ENCODE data around the gene AKR1B15.
"Not testable (repeated sequence)": the region's sequence is repeated elsewhere in the genome, so short reads cannot be mapped to it uniquely, and the experiment has no call there.

Gene AKR1B15

GRCh38 chr7:134567368-134567767, 18.5 kb downstream of the AKR1B15 start:
- no peak for DNase-seq

GRCh38 chr7:134569962-134570361, 21.1 kb downstream of the AKR1B15 start:
- DNase-seq = not testable (repeated sequence)

- no peak for DNase-seq
These were observed 22.2 kb downstream of the AKR1B15 start for GRCh38 chr7:134571101-134571500.

GRCh38 chr7:134571746-134572461, 23.0 kb downstream of the AKR1B15 start:
- DNase-seq = no peak

- no peak for DNase-seq
These were observed 25.4 kb downstream of the AKR1B15 start for GRCh38 chr7:134574322-134574721.

- no peak for DNase-seq
These were observed 35.4 kb downstream of the AKR1B15 start for GRCh38 chr7:134584290-134584689.

GRCh38 chr7:134585897-134586296, 37.0 kb downstream of the AKR1B15 start:
- DNase-seq = no peak

- no peak for DNase-seq
These were observed 38.8 kb downstream of the AKR1B15 start for GRCh38 chr7:134587750-134588149.

GRCh38 chr7:134589491-134589941, 40.6 kb downstream of the AKR1B15 start:
- DNase-seq = no peak

- no peak for DNase-seq
These were observed 44.9 kb downstream of the AKR1B15 start for GRCh38 chr7:134593530-134594392.

- no peak for DNase-seq
These were observed 46.0 kb downstream of the AKR1B15 start for GRCh38 chr7:134594877-134595276.

- DNase-seq = no peak
These were observed 50.5 kb downstream of the AKR1B15 start for GRCh38 chr7:134599371-134599770.

- DNase-seq = no peak
These were observed 52.5 kb downstream of the AKR1B15 start for GRCh38 chr7:134601459-134601858.

GRCh38 chr7:134602881-134603451, 54.1 kb downstream of the AKR1B15 start:
- no peak for DNase-seq

- peak; percentile 47 to 53 for DNase-seq
These were observed 57.3 kb downstream of the AKR1B15 start for GRCh38 chr7:134605978-134606923.

- DNase-seq = no peak
These were observed 62.8 kb downstream of the AKR1B15 start for GRCh38 chr7:134611611-134612151.

- no peak for DNase-seq
These were observed 63.3 kb downstream of the AKR1B15 start for GRCh38 chr7:134612197-134612596.

GRCh38 chr7:134613623-134614347, 64.9 kb downstream of the AKR1B15 start:
- DNase-seq = peak in 1 of 2 donors; percentile 25

- no peak for DNase-seq
These were observed 67.7 kb downstream of the AKR1B15 start for GRCh38 chr7:134616611-134617010.

- DNase-seq = no peak
These were observed 70.0 kb downstream of the AKR1B15 start for GRCh38 chr7:134618756-134619530.
